Neural cell (in vitro differentiated cells): ENCODE results near the gene RAB18.

Source experiments
- CTCF ChIP-seq: fragments of 450-650 bp; IDR thresholded peaks from 2 replicates; pipeline ENCODE4 v1.5.1; 2014; ENCODE audit warnings: antibody characterized with exemption, mild to moderate bottlenecking, moderate library complexity; ENCODE audit not compliant: poor library complexity, severe bottlenecking
- POLR2AphosphoS5 ChIP-seq: IDR thresholded peaks from 2 replicates; pipeline ENCODE4 v1.6.1; 2012
- RAD21 ChIP-seq: fragments of 450-650 bp; conservative IDR thresholded peaks from 2 replicates; pipeline ENCODE4 v1.6.1; 2014; ENCODE audit warnings: antibody characterized with exemption, mild to moderate bottlenecking, moderate library complexity

DNA sequence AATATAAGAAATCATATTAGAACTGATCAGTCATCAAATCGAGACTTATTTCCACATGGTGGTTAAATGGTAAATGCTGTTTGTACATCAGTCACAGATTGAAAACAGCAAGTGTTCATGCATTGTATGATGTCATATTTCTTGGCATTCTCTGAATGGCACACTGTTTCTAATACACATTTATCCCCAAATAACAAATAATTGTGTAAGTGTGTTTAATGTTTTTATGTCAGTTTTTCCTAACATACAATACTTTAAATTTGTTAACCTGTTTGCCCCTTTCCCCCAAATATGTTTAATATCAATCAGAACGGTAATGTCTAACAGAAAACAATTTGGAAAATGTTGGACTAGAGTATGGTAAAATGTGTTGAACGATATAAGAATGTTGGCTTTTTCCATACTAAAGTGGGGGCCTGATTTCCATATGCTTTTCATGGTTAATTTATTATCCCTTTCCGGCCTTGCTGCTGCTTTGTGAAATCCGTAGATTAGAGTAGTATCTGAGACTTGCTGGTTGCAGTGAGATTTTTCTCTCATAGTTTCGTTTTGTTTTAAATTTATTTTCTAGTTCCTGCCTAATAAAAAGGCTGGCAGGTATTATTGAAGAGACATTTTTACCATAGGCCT is 23.7 kb downstream of the RAB18 start:
- no peak for TF ChIP-seq CTCF
- no peak for TF ChIP-seq POLR2AphosphoS5
- no peak for TF ChIP-seq RAD21
